HUES48 (cell line): Measurements from ENCODE around the gene GPC6.

ENCODE experiments used
- H3K27ac ChIP-seq: one replicate; pipeline ENCODE4 v1.7.0; 2013; ENCODE audit warnings: low read depth, low read length, inconsistent platforms
- H3K27me3 ChIP-seq: 2 replicates; pipeline ENCODE4 v1.6.1; 2013; ENCODE audit warnings: mild to moderate bottlenecking, low read length; ENCODE audit not compliant: control insufficient read depth, insufficient read depth
- H3K36me3 ChIP-seq: 2 replicates; pipeline ENCODE4 v1.6.1; 2013; ENCODE audit warnings: low read length; ENCODE audit not compliant: control insufficient read depth, insufficient read depth
- H3K4me1 ChIP-seq: 2 replicates; pipeline ENCODE4 v1.6.1; 2013; ENCODE audit warnings: mild to moderate bottlenecking, low read length; ENCODE audit not compliant: control insufficient read depth, insufficient read depth
- H3K4me3 ChIP-seq: 2 replicates; pipeline ENCODE4 v1.5.1; 2013; ENCODE audit warnings: mild to moderate bottlenecking, low read depth, low read length
- H3K9ac ChIP-seq: 2 replicates; pipeline ENCODE4 v1.6.1; 2013; ENCODE audit warnings: mild to moderate bottlenecking, low read depth, low read length, moderate library complexity
- H3K9me3 ChIP-seq: 2 replicates; pipeline ENCODE4 v1.6.1; 2013; ENCODE audit warnings: low read length; ENCODE audit not compliant: control insufficient read depth, insufficient read depth

GPC6 gene

DNA sequence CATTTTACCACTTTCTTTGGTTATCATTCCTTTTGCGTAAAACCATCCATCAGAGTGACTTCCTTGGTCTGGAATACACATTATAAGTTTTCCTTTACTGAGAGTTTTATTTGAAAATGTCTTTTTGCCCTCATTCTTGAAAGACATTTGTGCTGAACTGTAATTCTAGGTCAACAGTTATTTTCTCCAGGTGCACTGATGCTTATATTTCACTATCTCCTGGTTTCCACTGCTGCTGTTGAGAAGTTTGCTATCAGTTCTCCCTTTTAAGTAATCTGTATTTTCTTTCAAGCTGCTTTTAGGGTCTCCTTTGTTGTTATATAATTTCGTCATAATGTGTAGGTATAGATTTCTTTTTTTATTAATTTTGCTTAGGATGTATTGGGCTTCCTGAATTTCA lies 1092.9 kb downstream of the GPC6 start:
- Histone ChIP-seq H3K9ac (no peak overlapping the region), H3K36me3 (no peaks in the 10 kb centered on the region), H3K27me3 (no peaks in the 10 kb centered on the region), H3K4me3 (no peak overlapping the region), H3K9me3 (no peaks in the 10 kb centered on the region), H3K27ac (no peak overlapping the region), H3K4me1 (0 out of 2 replicates have a peak, but pooled peaks cover 4% of the 10 kb centered on the region)

DNA sequence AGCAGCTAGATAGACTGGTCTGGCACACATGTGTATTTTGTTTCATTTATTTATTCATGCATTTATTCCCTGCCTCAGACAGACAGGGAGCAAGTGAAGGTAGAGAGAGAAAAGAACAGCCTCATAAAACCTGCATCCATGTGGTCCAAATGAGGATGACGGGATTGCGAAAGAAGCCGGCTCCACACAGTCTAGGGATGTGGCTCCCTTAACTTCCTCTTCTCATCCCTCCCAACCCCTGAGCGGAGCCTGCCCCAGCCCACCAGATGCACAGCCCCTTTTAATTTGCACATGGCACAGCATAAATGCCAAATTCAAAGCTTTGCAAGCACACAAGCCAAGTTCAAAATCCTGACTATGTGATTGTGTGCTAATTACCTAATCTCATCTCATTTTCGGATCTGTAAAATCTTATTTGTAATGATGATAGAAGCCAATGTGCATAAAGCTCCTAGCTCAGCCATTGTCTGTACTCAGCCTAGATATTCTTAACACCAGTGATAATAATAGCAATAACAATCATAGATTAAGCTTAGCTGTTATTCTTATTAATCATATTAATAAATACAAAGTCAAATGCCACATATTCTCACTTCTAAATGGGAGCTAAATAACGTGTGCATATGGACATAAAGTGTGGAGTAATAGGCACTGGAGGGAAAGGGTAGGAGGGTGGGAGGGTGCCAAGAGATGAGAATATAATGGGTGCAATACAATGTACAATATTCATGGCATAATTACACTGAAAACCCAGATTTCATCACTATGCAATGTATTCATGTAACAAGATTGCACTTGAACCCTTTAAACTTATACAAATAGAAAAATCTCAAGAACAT lies 1096.5 kb downstream of the GPC6 start:
- no peak overlapping the region for H3K9ac ChIP-seq
- H3K27me3 ChIP-seq: no peaks in the 10 kb centered on the region
- H3K4me3 ChIP-seq: no peak overlapping the region
- H3K9me3 ChIP-seq: no peaks in the 10 kb centered on the region
- H3K27ac ChIP-seq: no peak overlapping the region
- peaks cover 10% of the 10 kb centered on the region; the same call in 1 of the 2 replicates for H3K4me1 ChIP-seq
- no peaks in the 10 kb centered on the region for H3K36me3 ChIP-seq

DNA sequence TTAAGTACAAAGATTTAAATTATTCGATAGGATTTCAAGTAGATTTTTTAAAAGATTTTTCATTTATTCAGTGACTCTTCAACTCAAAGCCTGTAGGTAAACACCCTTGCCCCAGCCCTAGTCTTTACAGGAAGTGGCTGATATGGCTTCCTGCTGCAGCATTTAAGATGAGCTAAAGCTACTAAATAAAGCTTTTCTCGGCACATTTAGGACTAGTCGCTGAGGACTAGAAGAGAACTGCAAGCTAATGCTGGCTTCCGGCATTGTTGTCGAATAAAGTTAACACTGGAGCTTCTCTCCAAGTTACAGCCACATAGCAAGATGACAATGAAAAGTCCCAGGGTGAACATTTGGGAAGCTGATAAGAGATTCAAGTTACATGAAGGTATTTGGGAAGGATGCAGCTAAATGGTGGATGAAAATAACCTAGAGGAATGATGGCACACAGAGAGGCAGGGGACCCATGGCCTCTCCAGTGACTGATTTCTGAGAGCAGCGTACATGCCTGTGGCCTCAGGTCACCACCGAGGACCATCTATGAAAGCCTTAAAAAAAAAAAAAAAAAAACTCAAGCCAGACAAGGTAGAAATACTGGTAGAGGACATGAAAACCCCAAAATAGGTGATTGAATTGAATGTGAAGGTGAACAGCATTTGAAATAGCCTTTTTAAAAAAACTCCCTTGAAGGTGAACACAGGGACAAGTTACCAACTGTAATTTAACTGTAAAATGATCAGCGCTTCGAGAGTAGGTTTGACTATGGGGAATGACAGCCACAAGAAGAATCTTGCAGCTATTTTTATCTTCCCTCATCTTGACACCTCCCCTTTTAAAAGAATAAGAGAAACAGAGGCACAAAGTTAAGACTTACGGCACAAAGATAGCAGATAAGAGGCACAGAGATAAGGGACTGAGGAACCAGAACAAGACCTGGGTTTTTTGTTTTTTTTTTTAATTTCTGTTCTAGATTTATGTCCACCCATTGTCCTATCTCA lies 1097.5 kb downstream of the GPC6 start:
- Histone ChIP-seq H3K4me3 (no peak overlapping the region), H3K27ac (no peak overlapping the region), H3K9me3 (no peaks in the 10 kb centered on the region), H3K36me3 (no peaks in the 10 kb centered on the region), H3K4me1 (peaks cover 10% of the 10 kb centered on the region; the same call in 1 of the 2 replicates), H3K27me3 (no peaks in the 10 kb centered on the region), H3K9ac (no peak overlapping the region)

DNA sequence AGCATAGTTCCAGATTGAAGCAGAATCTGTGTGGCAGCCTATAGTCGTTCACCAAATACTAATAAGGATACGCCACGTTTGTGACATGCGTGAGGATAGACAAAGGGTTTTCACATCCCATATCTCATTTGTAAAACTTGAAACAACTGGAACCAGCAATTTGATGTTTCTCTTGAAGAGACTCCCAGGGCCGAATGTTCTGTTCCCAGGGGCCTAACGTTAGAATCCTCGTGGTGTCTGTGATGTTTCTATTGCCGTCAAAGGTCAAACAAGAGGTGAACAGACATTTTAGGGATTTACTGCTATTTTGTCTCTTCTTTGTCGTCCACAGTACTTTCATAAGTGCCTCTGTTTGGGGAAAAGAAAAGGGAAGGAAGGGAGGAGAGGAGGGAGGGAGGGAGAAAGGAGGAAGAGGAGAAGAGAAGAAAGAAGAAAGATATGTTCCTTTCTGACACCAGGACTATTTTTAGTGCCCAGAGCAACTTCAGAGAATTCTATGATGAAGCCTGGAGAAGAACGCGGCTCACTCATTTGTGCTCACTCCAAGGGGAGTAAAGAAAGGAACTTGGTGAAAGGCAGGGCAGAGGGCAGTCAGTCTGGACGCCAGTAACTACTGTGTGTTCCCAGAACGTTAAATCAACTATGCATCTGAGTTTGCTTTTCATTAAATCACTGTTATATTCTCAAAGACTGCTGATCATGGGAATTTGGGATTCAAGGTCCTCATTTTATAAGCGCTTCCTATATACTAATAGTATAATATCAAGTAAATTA lies 1098.3 kb downstream of the GPC6 start:
- H3K4me3 ChIP-seq: no peak overlapping the region
- H3K27ac ChIP-seq: peak overlapping the region; percentile 7
- H3K27me3 ChIP-seq: no peaks in the 10 kb centered on the region
- H3K9ac ChIP-seq: no peak overlapping the region
- peaks cover 10% of the 10 kb centered on the region; the same call in 1 of the 2 replicates for H3K4me1 ChIP-seq
- H3K36me3 ChIP-seq: no peaks in the 10 kb centered on the region
- no peaks in the 10 kb centered on the region for H3K9me3 ChIP-seq

DNA sequence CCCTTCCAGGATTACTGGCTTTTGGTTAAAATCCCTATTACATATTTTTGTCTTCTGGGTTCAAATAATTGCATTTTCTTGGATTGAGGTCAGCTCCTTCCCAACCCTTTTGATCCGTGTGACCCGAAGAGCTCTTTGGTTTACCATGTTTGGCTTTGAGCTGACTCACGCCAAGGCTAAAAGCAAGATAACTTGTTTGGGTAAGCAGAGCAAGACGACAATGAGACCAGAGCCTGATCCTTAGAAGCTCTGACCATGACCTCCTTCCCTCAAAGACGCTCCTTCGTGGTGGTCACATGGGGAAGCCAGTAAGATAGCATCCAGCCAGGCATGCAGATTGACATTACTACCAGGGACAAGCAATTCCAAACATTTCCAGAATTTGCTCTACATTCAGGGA lies 1099.0 kb downstream of the GPC6 start:
- no peak overlapping the region for H3K9ac ChIP-seq
- H3K9me3 ChIP-seq: no peaks in the 10 kb centered on the region
- no peaks in the 10 kb centered on the region for H3K36me3 ChIP-seq
- no peaks in the 10 kb centered on the region for H3K27me3 ChIP-seq
- no peak overlapping the region for H3K27ac ChIP-seq
- H3K4me1 ChIP-seq: peaks cover 10% of the 10 kb centered on the region; the same call in 1 of the 2 replicates
- H3K4me3 ChIP-seq: no peak overlapping the region

DNA sequence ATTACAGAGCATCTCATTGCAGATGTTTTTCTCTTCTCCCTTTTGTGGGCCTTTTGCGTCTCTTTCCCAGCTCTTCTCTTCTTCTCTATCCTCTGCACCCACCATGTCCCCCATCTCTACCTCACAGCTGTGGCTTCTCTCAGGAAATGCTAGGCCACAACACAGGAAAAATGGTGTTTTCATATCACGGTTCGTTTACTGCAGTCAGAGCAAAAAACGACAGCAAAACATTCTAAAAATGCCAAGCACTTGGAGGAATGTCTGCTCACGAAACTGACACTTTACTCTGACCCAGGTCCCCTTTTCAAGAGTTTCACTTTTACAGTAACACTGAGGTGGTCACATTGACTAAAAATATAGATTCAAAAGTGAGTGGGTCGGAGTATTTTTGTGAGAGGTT lies 1100.7 kb downstream of the GPC6 start:
- Histone ChIP-seq H3K9ac (no peak overlapping the region), H3K36me3 (no peaks in the 10 kb centered on the region), H3K4me1 (peaks cover 10% of the 10 kb centered on the region; the same call in 1 of the 2 replicates), H3K4me3 (no peak overlapping the region), H3K27me3 (no peaks in the 10 kb centered on the region), H3K9me3 (no peaks in the 10 kb centered on the region), H3K27ac (no peak overlapping the region)

DNA sequence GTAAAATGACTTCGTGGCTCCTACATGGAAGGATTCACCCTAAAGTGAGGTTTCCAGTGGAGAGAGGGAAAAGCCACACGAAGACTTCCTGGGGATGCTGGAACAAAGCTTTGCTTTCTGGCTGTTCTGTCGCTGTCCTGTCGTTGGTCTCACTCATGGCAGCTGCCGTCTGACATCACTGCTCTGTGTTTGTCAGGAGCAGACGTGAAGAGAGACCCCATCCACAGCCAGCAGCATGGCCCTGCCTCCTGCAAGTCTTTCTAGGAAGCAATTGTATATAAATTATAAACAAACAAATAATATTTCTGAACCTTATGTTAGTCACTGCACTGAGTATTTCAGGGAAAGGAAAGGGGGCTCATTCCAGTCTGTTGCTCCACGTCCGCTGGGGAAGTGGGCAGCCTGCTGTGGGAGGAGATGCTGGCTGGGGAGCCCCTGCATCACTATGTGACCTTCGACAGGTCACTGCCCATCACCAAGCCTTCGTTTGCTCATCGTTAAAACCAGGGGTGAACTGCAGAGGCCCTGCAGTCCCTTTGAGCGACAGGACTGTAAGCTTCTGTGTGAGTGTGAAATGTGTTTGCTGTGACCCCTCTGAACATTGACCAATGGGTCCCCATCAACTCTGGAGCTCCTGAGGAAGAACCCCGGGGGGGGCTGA lies 1101.9 kb downstream of the GPC6 start:
- Histone ChIP-seq H3K27ac (no peak overlapping the region), H3K27me3 (no peaks in the 10 kb centered on the region), H3K4me3 (no peak overlapping the region), H3K9me3 (no peaks in the 10 kb centered on the region), H3K9ac (no peak overlapping the region), H3K36me3 (no peaks in the 10 kb centered on the region), H3K4me1 (peaks cover 10% of the 10 kb centered on the region; the same call in 1 of the 2 replicates)

DNA sequence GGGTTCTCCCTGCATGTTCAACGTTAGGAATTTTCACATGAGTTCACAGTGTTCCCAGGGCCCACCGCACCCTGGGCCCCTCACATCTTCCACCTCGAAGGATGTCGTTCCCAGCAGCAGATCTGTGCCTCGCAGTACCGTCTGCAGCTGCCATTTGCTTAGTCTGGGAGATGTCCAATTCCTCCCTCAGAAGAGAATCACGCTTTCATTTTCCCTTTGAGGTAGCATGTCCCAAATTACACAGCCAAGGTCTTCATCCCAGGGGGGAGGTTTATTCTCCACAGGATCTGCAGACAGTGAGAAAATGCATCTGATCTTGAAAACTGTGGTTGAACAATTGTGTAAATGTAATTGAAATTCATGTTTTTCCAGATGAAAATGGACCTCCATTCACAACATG lies 1102.7 kb downstream of the GPC6 start:
- Histone ChIP-seq H3K4me1 (peaks cover 10% of the 10 kb centered on the region; the same call in 1 of the 2 replicates), H3K4me3 (no peak overlapping the region), H3K27ac (no peak overlapping the region), H3K36me3 (no peaks in the 10 kb centered on the region), H3K9ac (no peak overlapping the region), H3K27me3 (no peaks in the 10 kb centered on the region), H3K9me3 (no peaks in the 10 kb centered on the region)

DNA sequence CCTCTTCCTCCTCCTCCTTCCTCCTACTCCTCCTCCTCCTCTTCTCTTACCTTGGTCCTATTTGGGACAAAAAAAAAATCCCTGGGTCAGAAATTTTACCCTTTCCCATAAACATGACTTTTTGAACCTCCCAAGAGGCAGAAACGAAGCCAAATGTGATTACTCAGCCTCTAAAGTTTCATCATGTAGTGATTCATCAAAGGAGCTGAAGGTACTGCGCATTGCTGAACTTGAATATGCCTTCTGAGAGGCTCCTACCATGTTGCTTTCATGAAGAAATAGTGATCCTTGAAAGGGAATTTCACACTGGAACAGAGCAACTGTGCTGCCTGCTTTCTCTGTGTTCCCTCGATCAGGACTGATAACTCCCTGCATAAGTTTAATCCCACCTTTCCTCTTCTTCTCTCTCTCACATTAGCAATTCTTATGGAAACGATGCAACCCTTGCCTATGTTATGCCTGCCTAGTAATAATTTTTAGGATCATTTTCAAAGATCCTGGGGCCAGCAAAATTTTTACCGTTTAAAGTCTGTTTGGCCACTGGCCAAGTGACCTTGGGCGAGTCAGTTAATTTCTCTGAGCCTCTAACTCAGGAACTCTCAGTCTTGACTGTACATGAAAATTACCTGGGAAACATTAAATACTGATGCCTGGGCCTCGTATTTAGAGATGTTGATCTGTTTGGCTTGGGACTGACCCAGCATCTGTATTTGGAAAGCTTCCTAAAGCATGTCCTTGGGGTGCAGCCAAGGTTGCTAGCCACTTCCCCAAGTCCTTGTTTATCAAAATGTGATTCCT lies 1103.3 kb downstream of the GPC6 start:
- Histone ChIP-seq H3K4me3 (no peak overlapping the region), H3K9me3 (no peaks in the 10 kb centered on the region), H3K36me3 (no peaks in the 10 kb centered on the region), H3K9ac (no peak overlapping the region), H3K4me1 (peaks cover 10% of the 10 kb centered on the region; the same call in 1 of the 2 replicates), H3K27me3 (no peaks in the 10 kb centered on the region), H3K27ac (no peak overlapping the region)
